Liver (tissue), 9 donors: ENCODE measurements around the gene FBXL13. TPM values are rescaled to one million over a fixed set of nuclear protein-coding genes. Genes with fewer than 3 reads are reported as not detected.
A peak's percentile ranks its signal among the peaks of the same experiment; 100 is the strongest.

Experiments used
- DNase-seq: peaks from one replicate; pipeline ENCODE4 v3.0.0-alpha.2; 2017; ENCODE audit warnings: low spot score
- H3K27ac ChIP-seq, 2 donors: one replicate each; pipeline ENCODE4 v1.7.0; 2013; ENCODE audit warnings: inconsistent platforms in 2 of 2, low read length in 2 of 2, control low read depth in 1 of 2, low read depth in 1 of 2, mild to moderate bottlenecking in 1 of 2
- H3K27me3 ChIP-seq, 4 donors: one replicate each; pipeline versions ENCODE4 v1.6.1 to v1.7.0; 2013; ENCODE audit warnings: low read length in 3 of 4, inconsistent platforms in 1 of 4, mild to moderate bottlenecking in 1 of 4, moderate library complexity in 1 of 4; ENCODE audit not compliant: control insufficient read depth in 4 of 4, insufficient read depth in 4 of 4
- H3K36me3 ChIP-seq, 4 donors: one replicate each; pipeline versions ENCODE4 v1.6.1 to v1.7.0; 2013; ENCODE audit warnings: low read length in 3 of 4, mild to moderate bottlenecking in 3 of 4, low read depth in 1 of 4, moderate library complexity in 1 of 4; ENCODE audit not compliant: control insufficient read depth in 4 of 4, insufficient read depth in 3 of 4
- H3K4me1 ChIP-seq, 4 donors: one replicate each; pipeline versions ENCODE4 v1.6.1 to v1.7.0; 2013; ENCODE audit warnings: low read length in 3 of 4, mild to moderate bottlenecking in 3 of 4, moderate library complexity in 1 of 4; ENCODE audit not compliant: control insufficient read depth in 4 of 4, insufficient read depth in 4 of 4
- H3K4me3 ChIP-seq, 3 donors: one replicate each; pipeline versions ENCODE4 v1.6.1 to v1.7.0; 2013; ENCODE audit warnings: low read length in 3 of 3, control low read depth in 1 of 3, low read depth in 1 of 3, mild to moderate bottlenecking in 1 of 3
- H3K9ac ChIP-seq, 2 donors: one replicate each; pipeline ENCODE4 v1.7.0; 2013; ENCODE audit warnings: low read length in 2 of 2, mild to moderate bottlenecking in 2 of 2, moderate library complexity in 2 of 2, control low read depth in 1 of 2, low read depth in 1 of 2
- H3K9me3 ChIP-seq, 4 donors: one replicate each; pipeline versions ENCODE4 v1.6.1 to v1.7.0; 2013; ENCODE audit warnings: low read length in 3 of 4; ENCODE audit not compliant: control insufficient read depth in 4 of 4
- EGR1 ChIP-seq, 2 donors: IDR thresholded peaks; 2 replicates each; pipeline ENCODE4 v1.6.1; 2016 to 2018; ENCODE audit warnings: antibody characterized with exemption in 2 of 2, low read depth in 2 of 2
- FOXA1 ChIP-seq: IDR thresholded peaks from 2 replicates; pipeline ENCODE4 v1.6.1; 2016; ENCODE audit warnings: antibody characterized with exemption
- FOXA2 ChIP-seq: IDR thresholded peaks from 2 replicates; pipeline ENCODE4 v1.6.1; 2016; ENCODE audit warnings: antibody characterized with exemption
- GABPA ChIP-seq, 2 donors: IDR thresholded peaks in 1 of 2; conservative IDR thresholded peaks in 1 of 2; 2 replicates each; pipeline ENCODE4 v1.6.1; 2016; ENCODE audit warnings: antibody characterized with exemption in 2 of 2, mild to moderate bottlenecking in 1 of 2, moderate library complexity in 1 of 2
- HNF4A ChIP-seq, 2 donors: conservative IDR thresholded peaks; 2 replicates each; pipeline ENCODE4 v1.6.1; 2016; ENCODE audit warnings: antibody characterized with exemption in 2 of 2, mild to moderate bottlenecking in 2 of 2
- HNF4G ChIP-seq: IDR thresholded peaks from 2 replicates; pipeline ENCODE4 v1.6.1; 2016; ENCODE audit warnings: antibody characterized with exemption
- JUND ChIP-seq, 2 donors: IDR thresholded peaks; 2 replicates each; pipeline ENCODE4 v1.6.1; 2016; ENCODE audit warnings: antibody characterized with exemption in 2 of 2
- NR2F2 ChIP-seq: IDR thresholded peaks from 2 replicates; pipeline ENCODE4 v1.6.1; 2016; ENCODE audit warnings: antibody characterized with exemption
- RAD21 ChIP-seq, 2 donors: IDR thresholded peaks; 2 replicates each; pipeline ENCODE4 v1.6.1; 2016; ENCODE audit warnings: antibody characterized with exemption in 2 of 2, mild to moderate bottlenecking in 2 of 2
- RXRA ChIP-seq, 2 donors: IDR thresholded peaks; 2 replicates each; pipeline ENCODE4 v1.6.1; 2017 to 2018; ENCODE audit warnings: antibody characterized with exemption in 2 of 2, mild to moderate bottlenecking in 1 of 2
- SP1 ChIP-seq: IDR thresholded peaks from 2 replicates; pipeline ENCODE4 v1.6.1; 2018; ENCODE audit warnings: antibody characterized with exemption, mild to moderate bottlenecking
- TAF1 ChIP-seq: conservative IDR thresholded peaks from 2 replicates; pipeline ENCODE4 v1.6.1; 2016; ENCODE audit warnings: antibody characterized with exemption, mild to moderate bottlenecking
- YY1 ChIP-seq: IDR thresholded peaks from 2 replicates; pipeline ENCODE4 v1.6.1; 2016; ENCODE audit warnings: antibody characterized with exemption, mild to moderate bottlenecking
- WGBS: extraction: QIAGEN DNeasy Blood & Tissue Kit; methylation state at CpG from one replicate; pipeline ENCODE4 v1.1.7; 2013; 5-methylcytosine and 5-hydroxymethylcytosine counted together
- polyA plus RNA-seq, 2 donors: library from polyadenylated mRNA; stranded (reverse) in 1 of 2; unstranded in 1 of 2; fragments of 200-250 nt in 1 of 2; fragments of >200 nt in 1 of 2; fragmentation: Nextera tagmentation in 1 of 2; extraction: Ambion mirVana in 1 of 2; gene quantifications; one replicate each; pipeline versions ENCODE4 v1.2.1 to v1.2.3, GENCODE V29; 2013 to 2015
- total RNA-seq, 2 donors: library from RNA; depleted of rRNA; stranded (reverse); fragments of >200 nt; gene quantifications; one replicate each; pipeline ENCODE4 v1.2.3, GENCODE V29; 2014
- TF ChIP-seq, protein P1 (sequence below): IDR thresholded peaks from 2 replicates; pipeline ENCODE4 v1.6.1; 2016; ENCODE audit warnings: antibody characterized with exemption
- TF ChIP-seq, protein P2 (sequence below): IDR thresholded peaks from 2 replicates; pipeline ENCODE4 v1.6.1; 2016; ENCODE audit warnings: antibody characterized with exemption, mild to moderate bottlenecking
- TF ChIP-seq, protein P3 (sequence below): fragments of 150-350 bp; IDR thresholded peaks from 2 replicates; pipeline ENCODE4 v1.5.1; 2017; ENCODE audit warnings: improper control_type of control experiment, low read depth, low read length; ENCODE audit not compliant: missing input control
- TF ChIP-seq, protein P4 (sequence below): IDR thresholded peaks from 2 replicates; pipeline ENCODE4 v1.6.1; 2016; ENCODE audit warnings: antibody characterized with exemption
- TF ChIP-seq, protein P5 (sequence below): IDR thresholded peaks from 2 replicates; pipeline ENCODE4 v1.6.1; 2016; ENCODE audit warnings: antibody characterized with exemption
- donor health status: healthy.
- donor health status: healthy.
- donor health status: healthy.
- donor health status: healthy.
- donor health status: healthy.

The FBXL13 gene
- total and polyA plus RNA-seq, 4 donors: 0.03 to 0.75 (median 0.70) TPM; not detected in 1

DNA sequence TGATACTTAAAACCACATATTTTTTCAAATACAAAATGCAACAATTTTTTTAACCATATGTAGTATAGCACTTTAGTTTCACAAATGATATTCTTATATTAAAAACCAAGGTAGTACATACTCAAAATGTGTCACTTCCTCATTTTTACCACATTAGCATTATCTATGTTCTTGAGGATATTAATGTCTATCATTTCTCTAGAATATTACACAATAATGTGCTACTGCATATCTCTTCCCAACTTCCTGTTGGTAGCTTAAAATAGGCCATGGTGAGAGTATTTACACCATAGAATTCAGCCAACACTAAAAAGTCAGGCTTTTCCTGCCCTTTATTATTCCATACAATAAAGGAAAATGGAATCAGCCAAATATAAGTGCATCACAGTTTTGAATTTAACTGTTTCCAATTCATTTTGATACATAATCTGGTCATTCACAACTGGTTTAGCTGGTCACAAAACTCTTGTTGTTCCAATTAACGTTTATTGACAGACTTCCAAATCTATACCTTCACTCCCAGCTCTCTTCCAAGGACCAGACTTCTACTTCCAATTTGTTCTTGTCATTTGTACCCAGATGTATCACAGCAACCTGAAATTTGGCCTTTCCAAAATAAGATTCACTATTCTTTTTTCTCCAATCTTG, 181.8 kb downstream of the FBXL13 start:
- Histone ChIP-seq H3K9me3 (no peaks in the 10 kb centered on the region), H3K4me1 (no peaks in the 10 kb centered on the region), H3K36me3 (no peaks in the 10 kb centered on the region), H3K9ac (no peak overlapping the region), H3K4me3 (no peak overlapping the region), H3K27me3 (no peaks in the 10 kb centered on the region), H3K27ac (no peak overlapping the region)
- TF ChIP-seq FOXA2: no peak
- no peak for TF ChIP-seq YY1
- TF ChIP-seq RXRA (IDR thresholded peaks at IDR 0.05): no peak
- peak; percentile 74 to 78 for TF ChIP-seq GABPA (IDR thresholded peaks at IDR 0.05 in 1 of 2, conservative IDR thresholded peaks at IDR 0.05 in 1 of 2)
- no peak for TF ChIP-seq FOXA1
- TF ChIP-seq, protein P1, sequence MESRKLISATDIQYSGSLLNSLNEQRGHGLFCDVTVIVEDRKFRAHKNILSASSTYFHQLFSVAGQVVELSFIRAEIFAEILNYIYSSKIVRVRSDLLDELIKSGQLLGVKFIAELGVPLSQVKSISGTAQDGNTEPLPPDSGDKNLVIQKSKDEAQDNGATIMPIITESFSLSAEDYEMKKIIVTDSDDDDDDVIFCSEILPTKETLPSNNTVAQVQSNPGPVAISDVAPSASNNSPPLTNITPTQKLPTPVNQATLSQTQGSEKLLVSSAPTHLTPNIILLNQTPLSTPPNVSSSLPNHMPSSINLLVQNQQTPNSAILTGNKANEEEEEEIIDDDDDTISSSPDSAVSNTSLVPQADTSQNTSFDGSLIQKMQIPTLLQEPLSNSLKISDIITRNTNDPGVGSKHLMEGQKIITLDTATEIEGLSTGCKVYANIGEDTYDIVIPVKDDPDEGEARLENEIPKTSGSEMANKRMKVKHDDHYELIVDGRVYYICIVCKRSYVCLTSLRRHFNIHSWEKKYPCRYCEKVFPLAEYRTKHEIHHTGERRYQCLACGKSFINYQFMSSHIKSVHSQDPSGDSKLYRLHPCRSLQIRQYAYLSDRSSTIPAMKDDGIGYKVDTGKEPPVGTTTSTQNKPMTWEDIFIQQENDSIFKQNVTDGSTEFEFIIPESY: no peak
- no peak for DNase-seq
- WGBS: 73% methylated on average over 1 of the region's 1 CpG

DNA sequence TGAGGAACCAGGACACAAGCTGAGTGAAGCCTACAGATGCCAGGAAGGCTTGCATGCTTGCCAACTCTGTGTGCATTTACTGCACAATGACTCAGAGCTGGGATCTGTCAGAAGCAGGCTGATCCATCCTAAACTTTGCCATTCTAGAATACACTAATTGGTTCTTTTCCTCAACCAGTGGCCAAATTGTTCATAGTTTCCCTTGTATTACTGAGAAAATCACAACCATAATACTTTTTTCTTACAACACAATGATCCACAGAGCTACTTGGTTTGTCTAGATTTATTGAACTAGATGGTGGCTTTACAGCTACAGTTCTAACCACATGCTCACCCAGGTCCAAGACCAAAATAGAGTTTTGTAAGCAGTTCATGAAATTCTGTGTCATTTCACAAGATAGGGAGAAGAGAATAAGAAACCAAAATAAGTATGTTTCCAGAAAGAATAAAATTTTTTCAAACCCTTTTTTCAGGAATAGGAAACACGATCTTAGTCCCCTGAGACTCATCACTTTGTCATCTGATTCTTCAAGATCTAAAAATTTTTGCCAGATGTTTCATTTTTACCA, 182.8 kb downstream of the FBXL13 start:
- H3K9me3 ChIP-seq: no peaks in the 10 kb centered on the region
- WGBS: 75% methylated on average over 1 of the region's 1 CpG
- TF ChIP-seq TAF1 (no peak), FOXA1 (no peak), JUND (IDR thresholded peaks at IDR 0.05) (no peak), HNF4A (conservative IDR thresholded peaks at IDR 0.05) (no peak), RXRA (IDR thresholded peaks at IDR 0.05) (no peak), YY1 (no peak), FOXA2 (no peak), HNF4G (no peak), GABPA (IDR thresholded peaks at IDR 0.05 in 1 of 2, conservative IDR thresholded peaks at IDR 0.05 in 1 of 2) (no peak), EGR1 (IDR thresholded peaks at IDR 0.05; ENCODE audit: low read depth in 2 of 2) (no peak), NR2F2 (no peak), SP1 (no peak), RAD21 (IDR thresholded peaks at IDR 0.05) (no peak)
- TF ChIP-seq, protein P2, sequence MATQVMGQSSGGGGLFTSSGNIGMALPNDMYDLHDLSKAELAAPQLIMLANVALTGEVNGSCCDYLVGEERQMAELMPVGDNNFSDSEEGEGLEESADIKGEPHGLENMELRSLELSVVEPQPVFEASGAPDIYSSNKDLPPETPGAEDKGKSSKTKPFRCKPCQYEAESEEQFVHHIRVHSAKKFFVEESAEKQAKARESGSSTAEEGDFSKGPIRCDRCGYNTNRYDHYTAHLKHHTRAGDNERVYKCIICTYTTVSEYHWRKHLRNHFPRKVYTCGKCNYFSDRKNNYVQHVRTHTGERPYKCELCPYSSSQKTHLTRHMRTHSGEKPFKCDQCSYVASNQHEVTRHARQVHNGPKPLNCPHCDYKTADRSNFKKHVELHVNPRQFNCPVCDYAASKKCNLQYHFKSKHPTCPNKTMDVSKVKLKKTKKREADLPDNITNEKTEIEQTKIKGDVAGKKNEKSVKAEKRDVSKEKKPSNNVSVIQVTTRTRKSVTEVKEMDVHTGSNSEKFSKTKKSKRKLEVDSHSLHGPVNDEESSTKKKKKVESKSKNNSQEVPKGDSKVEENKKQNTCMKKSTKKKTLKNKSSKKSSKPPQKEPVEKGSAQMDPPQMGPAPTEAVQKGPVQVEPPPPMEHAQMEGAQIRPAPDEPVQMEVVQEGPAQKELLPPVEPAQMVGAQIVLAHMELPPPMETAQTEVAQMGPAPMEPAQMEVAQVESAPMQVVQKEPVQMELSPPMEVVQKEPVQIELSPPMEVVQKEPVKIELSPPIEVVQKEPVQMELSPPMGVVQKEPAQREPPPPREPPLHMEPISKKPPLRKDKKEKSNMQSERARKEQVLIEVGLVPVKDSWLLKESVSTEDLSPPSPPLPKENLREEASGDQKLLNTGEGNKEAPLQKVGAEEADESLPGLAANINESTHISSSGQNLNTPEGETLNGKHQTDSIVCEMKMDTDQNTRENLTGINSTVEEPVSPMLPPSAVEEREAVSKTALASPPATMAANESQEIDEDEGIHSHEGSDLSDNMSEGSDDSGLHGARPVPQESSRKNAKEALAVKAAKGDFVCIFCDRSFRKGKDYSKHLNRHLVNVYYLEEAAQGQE: no peak
- TF ChIP-seq, protein P3, sequence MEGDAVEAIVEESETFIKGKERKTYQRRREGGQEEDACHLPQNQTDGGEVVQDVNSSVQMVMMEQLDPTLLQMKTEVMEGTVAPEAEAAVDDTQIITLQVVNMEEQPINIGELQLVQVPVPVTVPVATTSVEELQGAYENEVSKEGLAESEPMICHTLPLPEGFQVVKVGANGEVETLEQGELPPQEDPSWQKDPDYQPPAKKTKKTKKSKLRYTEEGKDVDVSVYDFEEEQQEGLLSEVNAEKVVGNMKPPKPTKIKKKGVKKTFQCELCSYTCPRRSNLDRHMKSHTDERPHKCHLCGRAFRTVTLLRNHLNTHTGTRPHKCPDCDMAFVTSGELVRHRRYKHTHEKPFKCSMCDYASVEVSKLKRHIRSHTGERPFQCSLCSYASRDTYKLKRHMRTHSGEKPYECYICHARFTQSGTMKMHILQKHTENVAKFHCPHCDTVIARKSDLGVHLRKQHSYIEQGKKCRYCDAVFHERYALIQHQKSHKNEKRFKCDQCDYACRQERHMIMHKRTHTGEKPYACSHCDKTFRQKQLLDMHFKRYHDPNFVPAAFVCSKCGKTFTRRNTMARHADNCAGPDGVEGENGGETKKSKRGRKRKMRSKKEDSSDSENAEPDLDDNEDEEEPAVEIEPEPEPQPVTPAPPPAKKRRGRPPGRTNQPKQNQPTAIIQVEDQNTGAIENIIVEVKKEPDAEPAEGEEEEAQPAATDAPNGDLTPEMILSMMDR: no peak
- TF ChIP-seq, protein P4, sequence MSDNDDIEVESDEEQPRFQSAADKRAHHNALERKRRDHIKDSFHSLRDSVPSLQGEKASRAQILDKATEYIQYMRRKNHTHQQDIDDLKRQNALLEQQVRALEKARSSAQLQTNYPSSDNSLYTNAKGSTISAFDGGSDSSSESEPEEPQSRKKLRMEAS: no peak
- TF ChIP-seq, protein P1: no peak
- TF ChIP-seq, protein P5, sequence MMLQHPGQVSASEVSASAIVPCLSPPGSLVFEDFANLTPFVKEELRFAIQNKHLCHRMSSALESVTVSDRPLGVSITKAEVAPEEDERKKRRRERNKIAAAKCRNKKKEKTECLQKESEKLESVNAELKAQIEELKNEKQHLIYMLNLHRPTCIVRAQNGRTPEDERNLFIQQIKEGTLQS: no peak

More for the DNA sequence above, 182.8 kb downstream of the FBXL13 start:
- Histone ChIP-seq H3K27ac (no peak overlapping the region), H3K36me3 (no peaks in the 10 kb centered on the region), H3K9ac (no peak overlapping the region), H3K4me1 (no peaks in the 10 kb centered on the region), H3K4me3 (no peak overlapping the region), H3K27me3 (no peaks in the 10 kb centered on the region)
- DNase-seq: no peak
